GM12878 (cell line): ENCODE data around the gene MDGA2. TPM values are rescaled to one million over a fixed set of nuclear protein-coding genes. Genes with fewer than 3 reads are reported as not detected.

Source experiments
- ATAC-seq: fragments of 200-7000 bp; cut with Tn5 transposase; 3 replicates; pipeline ENCODE4 v1.9.1; 2020; ENCODE audit warnings: mild to moderate bottlenecking, moderate library complexity
- BruUV-seq: library from RNA; stranded (reverse); fragments of 400-500 nt; replicated peaks from 2 replicates; lab custom pipeline; 2021; lab: Mats Ljungman, UMichigan
- CTCF ChIA-PET: fragments of 300-600 bp; sonication (Branson Sonifier 250); formaldehyde crosslinking; extraction: SDS; loops from one replicate; lab custom pipeline; 2021; ENCODE audit warnings: inconsistent platforms; lab: Yijun Ruan, JAX
- POLR2A ChIA-PET: fragments of 350-600 bp; formaldehyde crosslinking; extraction: SDS; loops from one replicate; lab custom pipeline; 2021; ENCODE audit warnings: inconsistent platforms; lab: Charles Lee
- RAD21 ChIA-PET: fragments of 300-600 bp; sonication (Branson Sonifier 250); formaldehyde crosslinking; loops from one replicate; lab custom pipeline; 2023; ENCODE audit warnings: antibody characterized with exemption; ENCODE audit not compliant: unreplicated experiment; lab: Charles Lee
- SMC1A ChIA-PET: fragments of 300-600 bp; sonication (Branson Sonifier 250); formaldehyde crosslinking; loops from one replicate; lab custom pipeline; 2023; ENCODE audit not compliant: unreplicated experiment, uncharacterized antibody; lab: Charles Lee
- DNase-seq: peaks from one replicate; pipeline ENCODE4 v3.0.0-alpha.2; 2011; ENCODE audit warnings: low read depth, low spot score
- FAIRE-seq: peaks from 3 replicates; lab custom pipeline; 2011; peaks lifted over from hg19 to GRCh38; lab: Jason Lieb, UNC
- H2AFZ ChIP-seq: 2 replicates; pipeline ENCODE4 v1.6.0; 2011; ENCODE audit warnings: low read depth, low read length, control low read depth; ENCODE audit not compliant: control insufficient read depth
- H3K27ac ChIP-seq: 2 replicates; pipeline ENCODE4 v1.5.1; 2011; ENCODE audit warnings: control low read depth; ENCODE audit not compliant: control insufficient read depth, insufficient read depth
- H3K27me3 ChIP-seq, 2 experiments: replicated peaks in 1 of 2; 2 replicates each; pipeline versions ENCODE4 v1.6.0 to v1.6.1; 2011; ENCODE audit warnings: low read length in 1 of 2; ENCODE audit not compliant: control insufficient read depth in 2 of 2, insufficient read depth in 2 of 2
- H3K36me3 ChIP-seq, 2 experiments: 2 replicates each; pipeline ENCODE4 v1.5.1; 2011; ENCODE audit warnings: low read length in 1 of 2; ENCODE audit not compliant: control insufficient read depth in 2 of 2, insufficient read depth in 2 of 2
- H3K4me1 ChIP-seq: 2 replicates; pipeline ENCODE4 v1.6.1; 2011; ENCODE audit warnings: mild to moderate bottlenecking, low read length, moderate library complexity, mixed read lengths; ENCODE audit not compliant: control insufficient read depth, insufficient read depth
- H3K4me2 ChIP-seq: 2 replicates; pipeline ENCODE4 v1.6.0; 2011; ENCODE audit warnings: control low read depth; ENCODE audit not compliant: control insufficient read depth, insufficient read depth
- H3K4me3 ChIP-seq: fragments of 200-600 bp; sonication (generic); 2 replicates; pipeline ENCODE4 v1.5.1; 2016
- H3K79me2 ChIP-seq: 2 replicates; pipeline ENCODE4 v1.6.0; 2011; ENCODE audit warnings: low read length; ENCODE audit not compliant: control insufficient read depth, insufficient read depth
- H3K9ac ChIP-seq: 2 replicates; pipeline ENCODE4 v1.8.0; 2011; ENCODE audit warnings: low read length, control low read depth, mixed read lengths; ENCODE audit not compliant: control insufficient read depth, insufficient read depth
- H3K9me3 ChIP-seq: replicated peaks from 3 replicates; pipeline ENCODE4 v1.5.1; 2011; ENCODE audit warnings: mild to moderate bottlenecking, low read length; ENCODE audit not compliant: control insufficient read depth, insufficient read depth
- H4K20me1 ChIP-seq: 2 replicates; pipeline ENCODE4 v1.6.0; 2011; ENCODE audit not compliant: control insufficient read depth, insufficient read depth
- ATF2 ChIP-seq: IDR thresholded peaks from 2 replicates; pipeline ENCODE4 v1.6.1; 2012; ENCODE audit warnings: low read length, inconsistent platforms
- ATF7 ChIP-seq: fragments of 450-650 bp; IDR thresholded peaks from 2 replicates; pipeline ENCODE4 v1.6.1; 2016; ENCODE audit warnings: low read depth, mild to moderate bottlenecking
- CHD1 ChIP-seq: IDR thresholded peaks from 2 replicates; pipeline ENCODE4 v1.6.1; 2012; ENCODE audit warnings: low read depth, low read length, improper control_type of control experiment
- DPF2 ChIP-seq: fragments of 450-650 bp; IDR thresholded peaks from 2 replicates; pipeline ENCODE4 v1.6.1; 2017; ENCODE audit warnings: mild to moderate bottlenecking
- E2F4 ChIP-seq: IDR thresholded peaks from 2 replicates; pipeline ENCODE4 v1.6.1; 2012; ENCODE audit warnings: low read depth, low read length, improper control_type of control experiment
- IRF3 ChIP-seq: fragments of 450-650 bp; IDR thresholded peaks from 2 replicates; pipeline ENCODE4 v1.6.1; 2014; ENCODE audit warnings: mild to moderate bottlenecking
- IRF4 ChIP-seq: IDR thresholded peaks from 2 replicates; pipeline ENCODE4 v1.6.1; 2011; ENCODE audit warnings: low read depth, low read length
- MTA2 ChIP-seq: fragments of 450-650 bp; IDR thresholded peaks from 2 replicates; pipeline ENCODE4 v1.6.1; 2016; ENCODE audit warnings: low read depth, mild to moderate bottlenecking, moderate library complexity
- NFYB ChIP-seq: IDR thresholded peaks from 2 replicates; pipeline ENCODE4 v1.6.1; 2011; ENCODE audit warnings: low read depth, mild to moderate bottlenecking, low read length, improper control_type of control experiment, moderate library complexity; ENCODE audit not compliant: insufficient read depth
- RELA ChIP-seq: fragments of 450-650 bp; IDR thresholded peaks from 2 replicates; pipeline ENCODE4 v1.8.0; 2014; ENCODE audit warnings: borderline replicate concordance; ENCODE audit not compliant: partially characterized antibody
- SKIL ChIP-seq: fragments of 450-650 bp; IDR thresholded peaks from 2 replicates; pipeline ENCODE4 v1.6.1; 2017; ENCODE audit warnings: mild to moderate bottlenecking, low read depth, inconsistent platforms; ENCODE audit not compliant: poor library complexity, severe bottlenecking
- SMC3 ChIP-seq: IDR thresholded peaks from 2 replicates; pipeline ENCODE4 v1.6.1; 2011; ENCODE audit warnings: low read length, improper control_type of control experiment, borderline replicate concordance
- USF2 ChIP-seq: IDR thresholded peaks from 2 replicates; pipeline ENCODE4 v1.6.1; 2011; ENCODE audit warnings: low read depth, low read length, improper control_type of control experiment, borderline replicate concordance
- ZNF207 ChIP-seq: fragments of 450-650 bp; IDR thresholded peaks from 2 replicates; pipeline ENCODE4 v1.6.1; 2014; ENCODE audit warnings: antibody characterized with exemption, mild to moderate bottlenecking, borderline replicate concordance
- ZNF687 ChIP-seq: fragments of 450-650 bp; IDR thresholded peaks from 2 replicates; pipeline ENCODE4 v1.6.1; 2017; ENCODE audit warnings: mild to moderate bottlenecking, moderate library complexity
- in situ Hi-C: fragments of 300-500 bp; cut with MboI; formaldehyde crosslinking; loops from 9 replicates; pipeline ENCODE4 v1.14.3; 2018; ENCODE audit warnings: mixed read lengths
- intact Hi-C: fragments of 100-400 bp; cut with micrococcal nuclease; formaldehyde crosslinking; loops from one replicate; pipeline ENCODE4 v1.14.2; 2022; ENCODE audit not compliant: unreplicated experiment
- polyA plus RNA-seq, 11 experiments: library from polyadenylated mRNA; depleted of rRNA in 4 of 11; unstranded in 6 of 11; stranded (reverse) in 5 of 11; fragments of >200 nt; fragmentation: Nextera tagmentation in 4 of 11; fragmentation: Illumina TruSeq in 1 of 11; extraction: Ambion mirVana in 4 of 11; extraction: Trizol in 1 of 11; gene quantifications; 1 replicate in 1 of 11; 2 replicates in 10 of 11; pipeline versions ENCODE4 v1.2.1 to v1.2.3, GENCODE V29; 2011 to 2016; ENCODE audit warnings: inconsistent platforms in 2 of 11, missing spikeins in 2 of 11, low read depth in 1 of 11
- total RNA-seq, 4 experiments: library from RNA; depleted of rRNA in 3 of 4; stranded (reverse); fragments of >200 nt in 3 of 4; fragmentation: Illumina TruSeq in 1 of 4; extraction: Trizol in 1 of 4; gene quantifications; 2 replicates each; pipeline versions ENCODE4 v1.2.1 to v1.2.3, GENCODE V29; 2013 to 2021

MDGA2 gene
- total and polyA plus RNA-seq, 10 of the 15 experiments (the other 5 are each of a cell fraction or from before 2014, with no cell fraction given), result not detected

- ChIA-PET RAD21 (no interaction called here), CTCF (no interaction called here), SMC1A (no interaction called here), POLR2A (no interaction called here)
- intact Hi-C loops, result no loop called here
- FAIRE-seq (no peak), ATAC-seq (no peak), DNase-seq (no peak)
- H3K36me3 ChIP-seq, result no peaks in the 10 kb centered on the region
- H3K27ac ChIP-seq, result no peak overlapping the region
- H3K9me3 ChIP-seq, result no peaks in the 10 kb centered on the region; the same call in 2 of the 3 replicates
- H3K4me1 ChIP-seq, result no peaks in the 10 kb centered on the region
- in situ Hi-C loops, result no loop called here
- H3K4me3 ChIP-seq, result no peak overlapping the region
- H3K4me2 ChIP-seq, result no peak overlapping the region
- no peaks in the 10 kb centered on the region for H4K20me1 ChIP-seq
- H3K27me3 ChIP-seq, result no peaks in the 10 kb centered on the region
- no peak overlapping the region for H3K9ac ChIP-seq
- H3K79me2 ChIP-seq, result no peaks in the 10 kb centered on the region
- no TSS peak for BruUV-seq
- H2AFZ ChIP-seq, result no peak overlapping the region
- TF ChIP-seq NFYB (no peak), DPF2 (no peak), IRF3 (no peak), IRF4 (no peak), E2F4 (no peak), SMC3 (no peak), ATF2 (no peak), ATF7 (no peak), SKIL (no peak), ZNF207 (no peak), ZNF687 (no peak), RELA (no peak), CHD1 (no peak), USF2 (no peak), MTA2 (no peak)
Observed at GRCh38 chr14:47567273-47567672, 108.1 kb downstream of the MDGA2 start.
